ENCODE data around the gene PACSIN1. TPM values are rescaled to one million over a fixed set of nuclear protein-coding genes. Genes with fewer than 3 reads are reported as not detected.

PACSIN1 gene
- total RNA-seq: not detected in 2 replicates

GRCh38 chr6:34465531-34466241, at the start of gene PACSIN1:
TSS of gene PACSIN1 (plus strand) at chr6:34466076. CDS start at chr6:34526306, 60,230 bp downstream.

GRCh38 chr6:34425498-34426410, 40.1 kb upstream of the PACSIN1 start, which contains the start of gene RPS10:
TSS of gene RPS10 (minus strand) at chr6:34426069. CDS start at chr6:34425221, 848 bp downstream.

GRCh38 chr6:34556031-34556471, 90.2 kb downstream of the PACSIN1 start, which contains the start of gene SPDEF:
TSS of gene SPDEF (minus strand) at chr6:34556329. CDS start at chr6:34544455, 11,874 bp downstream.

Other genes starting within 250 kb of the PACSIN1 start
- gene HMGA1, start 229.2 kb upstream of the PACSIN1 start, total RNA-seq: 456 and 469 TPM in 2 replicates
- 25.6 and 29.1 TPM in 2 replicates for gene SMIM29, start 217.1 kb upstream of the PACSIN1 start, total RNA-seq
- 40.5 and 45.5 TPM in 2 replicates for gene NUDT3, start 73.4 kb upstream of the PACSIN1 start, total RNA-seq
- gene RPS10, start 40.0 kb upstream of the PACSIN1 start, total RNA-seq: 2,319 and 2,796 TPM in 2 replicates
- not detected in 2 replicates for gene SPDEF, start 90.3 kb downstream of the PACSIN1 start, total RNA-seq
- gene ILRUN, start 230.7 kb downstream of the PACSIN1 start, total RNA-seq: 32.7 and 38.8 TPM in 2 replicates